Measurements from ENCODE around the gene DPYD.

DPYD gene

GRCh38 chr1:97738270-97738669 lies 182.6 kb downstream of the DPYD start:
- no peak for DNase-seq (ENCODE audit: low read depth)
- no peak overlapping the region for H3K4me3 ChIP-seq (ENCODE audit: low read length)
- TF ChIP-seq CTCF (conservative IDR thresholded peaks at IDR 0.05; ENCODE audit: low read length): no peak

DNA sequence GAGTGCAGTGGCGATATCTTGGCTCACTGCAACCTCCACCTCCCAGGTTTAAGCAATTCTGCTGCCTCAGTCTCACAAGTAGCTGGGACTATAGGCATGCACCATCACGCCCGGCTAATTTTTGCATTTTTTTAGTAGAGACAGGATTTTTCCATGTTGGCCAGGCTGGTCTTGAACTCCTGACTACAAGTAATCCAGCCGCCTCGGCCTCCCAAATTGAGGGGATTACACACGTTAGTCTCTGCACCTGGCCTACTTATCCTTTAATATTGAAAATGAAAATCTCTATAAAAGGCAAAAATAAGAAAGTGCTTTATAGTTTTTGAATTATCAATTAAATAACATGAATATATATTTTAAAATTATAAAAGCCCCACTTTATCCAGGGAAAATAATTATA lies 190.6 kb downstream of the DPYD start:
- no peak for DNase-seq (ENCODE audit: low read depth)
- TF ChIP-seq CTCF (conservative IDR thresholded peaks at IDR 0.05; ENCODE audit: low read length): no peak
- H3K4me3 ChIP-seq (ENCODE audit: low read length): no peak overlapping the region

DNA sequence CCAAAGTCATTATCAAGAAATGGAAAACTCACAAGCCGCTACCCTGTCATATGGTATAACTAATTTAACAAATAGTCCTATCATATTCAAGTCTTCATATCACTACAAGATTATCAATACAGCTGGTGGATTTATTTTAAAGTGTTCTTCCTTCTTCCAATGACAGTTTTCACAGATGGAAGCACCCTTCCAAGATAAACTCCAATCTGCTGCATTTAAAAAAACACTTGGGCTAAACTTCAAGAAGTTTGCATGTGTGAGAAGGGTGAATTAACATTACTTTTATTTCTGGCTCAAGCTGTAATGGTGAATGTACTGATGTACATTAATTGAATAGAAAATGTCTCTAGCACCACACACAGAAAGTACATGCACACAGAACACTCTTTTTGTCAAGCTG lies 192.4 kb downstream of the DPYD start:
- no peak for TF ChIP-seq CTCF (conservative IDR thresholded peaks at IDR 0.05; ENCODE audit: low read length)
- H3K4me3 ChIP-seq (ENCODE audit: low read length): no peak overlapping the region
- no peak for DNase-seq (ENCODE audit: low read depth)

- H3K4me3 ChIP-seq (ENCODE audit: low read length): no peak overlapping the region
- DNase-seq (ENCODE audit: low read depth): no peak
- TF ChIP-seq CTCF (conservative IDR thresholded peaks at IDR 0.05; ENCODE audit: low read length): no peak
These were observed 193.8 kb downstream of the DPYD start for GRCh38 chr1:97727029-97727428.

DNA sequence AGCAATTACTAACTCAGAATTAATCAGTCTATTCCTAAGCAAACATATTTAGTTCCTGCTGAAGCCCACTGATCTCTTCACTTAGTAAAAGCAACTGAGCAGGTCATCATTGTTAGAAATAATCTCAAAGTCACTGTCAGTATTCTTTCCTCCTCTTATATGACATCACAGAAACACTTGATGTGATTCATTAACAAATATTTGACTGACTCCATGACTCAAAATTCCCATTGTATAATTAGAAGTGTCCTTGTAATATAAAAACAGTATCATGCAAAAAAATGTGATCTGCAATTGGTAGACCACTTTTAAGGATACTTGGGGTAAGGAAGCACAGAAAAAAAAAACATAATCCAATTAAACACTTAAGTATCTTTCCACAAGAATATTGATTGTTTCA lies 194.4 kb downstream of the DPYD start:
- H3K4me3 ChIP-seq (ENCODE audit: low read length): no peak overlapping the region
- no peak for TF ChIP-seq CTCF (conservative IDR thresholded peaks at IDR 0.05; ENCODE audit: low read length)
- DNase-seq (ENCODE audit: low read depth): no peak

- DNase-seq (ENCODE audit: low read depth): peak; percentile 13
- no peak for TF ChIP-seq CTCF (conservative IDR thresholded peaks at IDR 0.05; ENCODE audit: low read length)
These were observed 199.6 kb downstream of the DPYD start for GRCh38 chr1:97721221-97721620.

DNA sequence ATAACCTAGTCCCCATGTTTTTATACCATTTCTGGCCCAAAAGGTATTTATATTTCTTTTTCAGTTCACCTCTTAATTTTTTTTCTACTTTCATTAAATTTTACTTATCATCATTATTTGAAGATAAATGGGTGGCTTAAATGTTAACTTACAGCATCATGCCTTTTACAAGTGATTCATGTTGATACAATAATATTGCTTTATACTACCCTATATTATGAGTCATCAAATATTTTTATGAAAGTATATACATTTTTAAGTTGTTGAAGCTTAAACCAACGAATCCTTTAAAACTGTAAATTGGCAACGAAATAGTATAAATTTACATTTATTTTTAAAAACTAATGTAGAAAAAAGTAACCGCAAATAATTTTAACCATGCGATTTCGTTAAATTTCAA lies 207.9 kb downstream of the DPYD start:
- no peak for DNase-seq (ENCODE audit: low read depth)
- TF ChIP-seq CTCF (conservative IDR thresholded peaks at IDR 0.05; ENCODE audit: low read length): no peak
- no peak overlapping the region for H3K4me3 ChIP-seq (ENCODE audit: low read length)

More at GRCh38 chr1:97721221-97721620, 199.6 kb downstream of the DPYD start:
- H3K4me3 ChIP-seq (ENCODE audit: low read length): no peak overlapping the region

Data from AG10803 (cell line).